SHP77 (cell line): Measurements from ENCODE around the gene RILP.

Source experiments
- DNase-seq, 2 experiments: peaks; one replicate each; lab custom pipeline; 2025; lab: John Stamatoyannopoulos, UW

Gene RILP

GRCh38 chr17:1648173-1648962 lies 1.3 kb downstream of the RILP start:
- peak; percentile 43 to 55 for DNase-seq

GRCh38 chr17:1647802-1648171 lies 1.9 kb downstream of the RILP start:
- no peak for DNase-seq

GRCh38 chr17:1646199-1646875 lies 3.3 kb downstream of the RILP start:
- DNase-seq, result no peak

- DNase-seq, result no peak
These were observed 4.2 kb downstream of the RILP start, which contains the start of gene SCARF1 for GRCh38 chr17:1645207-1646171. SCARF1 (minus strand) TSS chr17:1645732; CDS start chr17:1645697, 35 bp downstream.

GRCh38 chr17:1644493-1645206 lies 5.0 kb downstream of the RILP start:
- DNase-seq, result no peak

- no peak for DNase-seq
These were observed 5.6 kb downstream of the RILP start for GRCh38 chr17:1643999-1644492.

- DNase-seq, result no peak
These were observed 6.2 kb downstream of the RILP start for GRCh38 chr17:1643293-1643998.

- peak in 1 of 2 experiments; percentile 37 for DNase-seq
These were observed 8.6 kb downstream of the RILP start for GRCh38 chr17:1641065-1641403.

GRCh38 chr17:1640329-1641064 lies 9.2 kb downstream of the RILP start:
- no peak for DNase-seq

- peak in 1 of 2 experiments; percentile 23 for DNase-seq
These were observed 10.0 kb downstream of the RILP start for GRCh38 chr17:1639549-1640180.

- DNase-seq, result no peak
These were observed 10.9 kb downstream of the RILP start for GRCh38 chr17:1638624-1639300.

- DNase-seq, result no peak
These were observed 11.5 kb downstream of the RILP start for GRCh38 chr17:1638171-1638590.

- no peak for DNase-seq
These were observed 12.9 kb downstream of the RILP start for GRCh38 chr17:1636732-1637285.

- DNase-seq, result no peak
These were observed 13.8 kb downstream of the RILP start for GRCh38 chr17:1635675-1636465.

- DNase-seq, result no peak
These were observed 14.6 kb downstream of the RILP start for GRCh38 chr17:1634841-1635650.

GRCh38 chr17:1630662-1631061 lies 19.0 kb downstream of the RILP start:
- no peak for DNase-seq
